ENCODE data around the gene FGF19. TPM values are rescaled to one million over a fixed set of nuclear protein-coding genes. Genes with fewer than 3 reads are reported as not detected.

The FGF19 gene
- total and polyA plus RNA-seq, 9 of the 15 experiments (the other 6 are each of a cell fraction or from before 2014, with no cell fraction given), result 0.11 TPM; not detected in 8

- TF ChIP-seq ZBTB40 (IDR thresholded peaks at IDR 0.05), result peak; percentile 44; the same call in 1 of the 2 replicates
- no peak for TF ChIP-seq ZBTB40 (CRISPR knock-in tag; IDR thresholded peaks at IDR 0.05)
- no peak for TF ChIP-seq HSF4 (CRISPR knock-in tag; IDR thresholded peaks at IDR 0.05; ENCODE audit: borderline replicate concordance)
- peak; percentile 80 for TF ChIP-seq ATF7 (IDR thresholded peaks at IDR 0.05)
- TF ChIP-seq FOSL1 (tag; conservative IDR thresholded peaks at IDR 0.05), result no peak
- no peak for TF ChIP-seq MAFK (IDR thresholded peaks at IDR 0.05; ENCODE audit: low read length)
- no peak for TF ChIP-seq CREB1 (IDR thresholded peaks at IDR 0.05)
- TF ChIP-seq CREB1 (CRISPR knock-in tag; IDR thresholded peaks at IDR 0.05), result no peak
- TF ChIP-seq PKNOX1 (IDR thresholded peaks at IDR 0.05), result no peak
- TF ChIP-seq ZNF77 (CRISPR knock-in tag; IDR thresholded peaks at IDR 0.05), result no peak
- no peak for TF ChIP-seq CLOCK (CRISPR knock-in tag; IDR thresholded peaks at IDR 0.05; ENCODE audit: borderline replicate concordance)
- TF ChIP-seq ESRRB (CRISPR knock-in tag; IDR thresholded peaks at IDR 0.05; ENCODE audit: borderline replicate concordance), result no peak
- TF ChIP-seq NFE2 (IDR thresholded peaks at IDR 0.05; ENCODE audit: low read depth), result peak; percentile 72
- no peak for TF ChIP-seq CCAR2 (IDR thresholded peaks at IDR 0.05; ENCODE audit: low read depth, low read length)
- no peak for TF ChIP-seq SMAD1 (IDR thresholded peaks at IDR 0.05; ENCODE audit: low read depth, low read length, partially characterized antibody)
- no peak for TF ChIP-seq ZNF311 (CRISPR knock-in tag; IDR thresholded peaks at IDR 0.05)
- peak; percentile 52 to 86; a peak in 3 of 4 replicates for TF ChIP-seq TRIM24 (IDR thresholded peaks at IDR 0.05)
Measured at GRCh38 chr11:69689484-69690319, 14.1 kb downstream of the FGF19 start (continued).
